Stimulated activated CD8-positive, alpha-beta memory T cell treated with anti-CD3 and anti-CD28 coated beads, Interleukin-12 subunit alpha, Interleukin-12 subunit beta, amount 100 ng/mL, for 4 hours (primary cell): Measurements from ENCODE around the gene GLMN.
A peak's percentile ranks its signal among the peaks of the same experiment; 100 is the strongest.

ENCODE experiments used
- DNase-seq: peaks from one replicate; pipeline ENCODE4 v3.0.0-alpha.2; 2020; ENCODE audit warnings: low read depth

GLMN gene

GRCh38 chr1:92298573-92299476 is at the start of gene GLMN, which contains the start of gene RPAP2:
Gene GLMN, minus strand, starts transcription at chr1:92298987. Its CDS starts 988 bp downstream, at chr1:92297999.
Gene RPAP2, plus strand, starts transcription at chr1:92299059. Its CDS starts 15 bp downstream, at chr1:92299074.
- peak; percentile 66 for DNase-seq

GRCh38 chr1:92346866-92347640 is 48.3 kb upstream of the GLMN start:
- no peak for DNase-seq

- no peak for DNase-seq
Observed at GRCh38 chr1:92343061-92343460, 44.3 kb upstream of the GLMN start.

- DNase-seq, result no peak
Observed at GRCh38 chr1:92342401-92342800, 43.6 kb upstream of the GLMN start.

GRCh38 chr1:92340154-92340553 is 41.4 kb upstream of the GLMN start:
- DNase-seq, result no peak

- no peak for DNase-seq
Observed at GRCh38 chr1:92333668-92334067, 34.9 kb upstream of the GLMN start.

GRCh38 chr1:92329347-92330129 is 30.8 kb upstream of the GLMN start:
- DNase-seq, result no peak

- DNase-seq, result no peak
Observed at GRCh38 chr1:92327794-92328193, 29.0 kb upstream of the GLMN start.

- DNase-seq, result no peak
Observed at GRCh38 chr1:92326681-92327080, 27.9 kb upstream of the GLMN start.

GRCh38 chr1:92324784-92325183 is 26.0 kb upstream of the GLMN start:
- no peak for DNase-seq

- DNase-seq, result no peak
Observed at GRCh38 chr1:92323473-92324453, 25.0 kb upstream of the GLMN start.

GRCh38 chr1:92317836-92318493 is 19.2 kb upstream of the GLMN start:
- no peak for DNase-seq

GRCh38 chr1:92315766-92316599 is 17.2 kb upstream of the GLMN start:
- peak; percentile 4 for DNase-seq

GRCh38 chr1:92314024-92314423 is 15.2 kb upstream of the GLMN start:
- DNase-seq, result no peak

- DNase-seq, result no peak
Observed at GRCh38 chr1:92310185-92310597, 11.4 kb upstream of the GLMN start.

- DNase-seq, result no peak
Observed at GRCh38 chr1:92307980-92308379, 9.2 kb upstream of the GLMN start.

- no peak for DNase-seq
Observed at GRCh38 chr1:92306020-92306419, 7.2 kb upstream of the GLMN start.

GRCh38 chr1:92301021-92301420 is 2.2 kb upstream of the GLMN start:
- no peak for DNase-seq

GRCh38 chr1:92299477-92300150 is 827 bp upstream of the GLMN start:
- no peak for DNase-seq
